HG02870 (cell line): ENCODE results near the gene UCKL1.
"Not testable (repeated sequence)": the region's sequence is repeated elsewhere in the genome, so short reads cannot be mapped to it uniquely, and the experiment has no call there.

ENCODE experiments used
- ATAC-seq: cut with Tn5 transposase; IDR thresholded peaks from one replicate; pipeline ENCODE4 v1.9.1; 2021; ENCODE audit warnings: mild to moderate bottlenecking, moderate library complexity; ENCODE audit not compliant: unreplicated experiment

UCKL1 gene

GRCh38 chr20:63973160-63973479 lies 16.9 kb upstream of the UCKL1 start:
- no peak for ATAC-seq

- no peak for ATAC-seq
Measured at GRCh38 chr20:63972312-63973159, 16.3 kb upstream of the UCKL1 start.

- ATAC-seq = not testable (repeated sequence)
Measured at GRCh38 chr20:63971960-63972311, 15.7 kb upstream of the UCKL1 start.

- ATAC-seq = no peak
Measured at GRCh38 chr20:63970714-63971431, 14.7 kb upstream of the UCKL1 start.

- ATAC-seq = no peak
Measured at GRCh38 chr20:63969838-63970713, 13.9 kb upstream of the UCKL1 start, which contains the start of gene ZNF512B. TSS of gene ZNF512B (minus strand) at chr20:63969930. CDS start at chr20:63967950, 1,980 bp downstream.

GRCh38 chr20:63968928-63969760 lies 12.9 kb upstream of the UCKL1 start:
- ATAC-seq = no peak

- no peak for ATAC-seq
Measured at GRCh38 chr20:63968136-63968927, 12.1 kb upstream of the UCKL1 start.

- no peak for ATAC-seq
Measured at GRCh38 chr20:63967330-63968135, 11.3 kb upstream of the UCKL1 start.

GRCh38 chr20:63966944-63967322 lies 10.7 kb upstream of the UCKL1 start:
- no peak for ATAC-seq

GRCh38 chr20:63966172-63966943 lies 10.1 kb upstream of the UCKL1 start:
- ATAC-seq = no peak

GRCh38 chr20:63964412-63964811 lies 8.2 kb upstream of the UCKL1 start:
- ATAC-seq = no peak

GRCh38 chr20:63963784-63964301 lies 7.6 kb upstream of the UCKL1 start:
- ATAC-seq = no peak

- ATAC-seq = no peak
Measured at GRCh38 chr20:63963348-63963741, 7.1 kb upstream of the UCKL1 start.

GRCh38 chr20:63962426-63963347 lies 6.5 kb upstream of the UCKL1 start:
- no peak for ATAC-seq

- ATAC-seq = no peak
Measured at GRCh38 chr20:63961664-63962425, 5.6 kb upstream of the UCKL1 start.
